HCT116 (cell line): Measurements from ENCODE around the gene DGAT2. TPM values are rescaled to one million over a fixed set of nuclear protein-coding genes. Genes with fewer than 3 reads are reported as not detected.

Source experiments
- ATAC-seq: fragments of 200-7000 bp; cut with Tn5 transposase; 2 replicates; pipeline ENCODE4 v1.9.1; 2020; ENCODE audit warnings: mild to moderate bottlenecking, moderate library complexity
- BruUV-seq: library from RNA; stranded (reverse); fragments of 400-500 nt; replicated peaks from 2 replicates; lab custom pipeline; 2021; lab: Mats Ljungman, UMichigan
- CTCF ChIA-PET: fragments of 300-600 bp; sonication (Branson Sonifier 250); formaldehyde crosslinking; loops from one replicate; lab custom pipeline; 2021; ENCODE audit warnings: antibody characterized with exemption; lab: Charles Lee
- POLR2A ChIA-PET: fragments of 300-600, 350-600 bp; sonication (Branson Sonifier 250); formaldehyde crosslinking; loops from one replicate; lab custom pipeline; 2021; ENCODE audit warnings: antibody characterized with exemption; lab: Charles Lee
- RAD21 ChIA-PET, 2 experiments: fragments of 300-600 bp; sonication (Branson Sonifier 250); formaldehyde crosslinking; loops; one replicate each; lab custom pipeline; 2023; ENCODE audit warnings: low total read pairs in 2 of 2; ENCODE audit not compliant: uncharacterized antibody in 2 of 2, unreplicated experiment in 2 of 2, low non-redundant PET in 1 of 2; lab: Charles Lee
- DNase-seq: peaks from one replicate; pipeline ENCODE4 v3.0.0-alpha.2; 2010; ENCODE audit warnings: low read depth, low spot score
- H2AFZ ChIP-seq: fragments of 200-600 bp; shearing (Covaris generic), sonication (generic); 2 replicates; pipeline ENCODE4 v1.6.1; 2017; ENCODE audit warnings: low read depth, mixed run types, mixed read lengths, antibody characterized with exemption, low read length; ENCODE audit not compliant: poor library complexity, severe bottlenecking
- H3K27ac ChIP-seq: 2 replicates; pipeline ENCODE4 v1.5.1; 2012; ENCODE audit warnings: low read depth, low read length
- H3K27me3 ChIP-seq: fragments of 200-600 bp; sonication (generic); 2 replicates; pipeline ENCODE4 v1.6.1; 2016; ENCODE audit warnings: mixed run types, low read length, mixed read lengths; ENCODE audit not compliant: insufficient read depth
- H3K36me3 ChIP-seq, 2 experiments: fragments of 200-500 bp in 1 of 2; fragments of 200-600 bp in 1 of 2; sonication (Bioruptor generic) in 1 of 2; sonication (generic) in 1 of 2; 2 replicates each; pipeline versions ENCODE4 v1.5.1 to v1.6.1; 2014 to 2016; ENCODE audit warnings: low read length in 2 of 2, inconsistent platforms in 1 of 2, mixed read lengths in 1 of 2, mixed run types in 1 of 2; ENCODE audit not compliant: insufficient read depth in 2 of 2, control insufficient read depth in 1 of 2
- H3K4me1 ChIP-seq, 2 experiments: fragments of 200-600 bp in 1 of 2; sonication (generic) in 1 of 2; 2 replicates each; pipeline versions ENCODE4 v1.5.1 to v1.6.1; 2012 to 2017; ENCODE audit warnings: low read length in 2 of 2, inconsistent platforms in 1 of 2, mild to moderate bottlenecking in 1 of 2, mixed read lengths in 1 of 2, mixed run types in 1 of 2, moderate library complexity in 1 of 2; ENCODE audit not compliant: insufficient read depth in 2 of 2, control insufficient read depth in 1 of 2
- H3K4me2 ChIP-seq: fragments of 200-600 bp; sonication (generic); 2 replicates; pipeline ENCODE4 v1.6.1; 2017; ENCODE audit warnings: mixed run types, low read length, mixed read lengths
- H3K4me3 ChIP-seq, 2 experiments: fragments of 200-600 bp in 1 of 2; sonication (generic) in 1 of 2; replicated peaks in 1 of 2; 2 replicates each; pipeline ENCODE4 v1.5.1; 2011 to 2016; ENCODE audit warnings: low read length in 2 of 2, control low read depth in 1 of 2, low read depth in 1 of 2, mild to moderate bottlenecking in 1 of 2, mixed read lengths in 1 of 2, mixed run types in 1 of 2
- H3K79me2 ChIP-seq: fragments of 200-600 bp; sonication (generic); 2 replicates; pipeline ENCODE4 v1.6.1; 2017; ENCODE audit warnings: mild to moderate bottlenecking, mixed run types, low read length, moderate library complexity, mixed read lengths; ENCODE audit not compliant: insufficient read depth
- H3K9ac ChIP-seq: fragments of 200-600 bp; sonication (generic); 2 replicates; pipeline ENCODE4 v1.6.1; 2016; ENCODE audit warnings: low read length, mixed read lengths
- H3K9me2 ChIP-seq: fragments of 200-600 bp; sonication (generic), shearing (Covaris generic); 2 replicates; pipeline ENCODE4 v1.6.1; 2017; ENCODE audit warnings: mixed run types, mild to moderate bottlenecking, moderate library complexity; ENCODE audit not compliant: insufficient read depth
- H3K9me3 ChIP-seq, 2 experiments: fragments of 200-500 bp in 1 of 2; fragments of 200-600 bp in 1 of 2; sonication (Bioruptor generic) in 1 of 2; sonication (generic) in 1 of 2; 2 replicates each; pipeline ENCODE4 v1.6.1; 2014 to 2017; ENCODE audit warnings: low read length in 2 of 2, mixed read lengths in 2 of 2, inconsistent platforms in 1 of 2, low read depth in 1 of 2, mild to moderate bottlenecking in 1 of 2, mixed run types in 1 of 2, moderate library complexity in 1 of 2; ENCODE audit not compliant: control insufficient read depth in 1 of 2, insufficient read depth in 1 of 2
- H4K20me1 ChIP-seq: fragments of 200-600 bp; sonication (generic), shearing (Covaris generic); 2 replicates; pipeline ENCODE4 v1.6.1; 2017; ENCODE audit warnings: mixed run types, mild to moderate bottlenecking, moderate library complexity; ENCODE audit not compliant: insufficient read depth
- CTCF ChIP-seq, 3 experiments: fragments of 200-600 bp in 1 of 3; sonication (generic) in 1 of 3; IDR thresholded peaks in 2 of 3; conservative IDR thresholded peaks in 1 of 3; 2 replicates each; pipeline ENCODE4 v1.5.1; 2012 to 2017; ENCODE audit warnings: low read depth in 2 of 3, low read length in 2 of 3, antibody characterized with exemption in 1 of 3, borderline replicate concordance in 1 of 3, control low read depth in 1 of 3, mild to moderate bottlenecking in 1 of 3, mixed read lengths in 1 of 3, mixed run types in 1 of 3, moderate library complexity in 1 of 3; ENCODE audit not compliant: insufficient read depth in 1 of 3
- EZH2phosphoT487 ChIP-seq: fragments of 200-600 bp; IDR thresholded peaks from 2 replicates; pipeline ENCODE4 v1.6.1; 2018; ENCODE audit warnings: antibody characterized with exemption, borderline replicate concordance
- REST ChIP-seq: IDR thresholded peaks from 2 replicates; pipeline ENCODE4 v1.6.1; 2012; ENCODE audit warnings: low read depth
- SP1 ChIP-seq: IDR thresholded peaks from 2 replicates; pipeline ENCODE4 v1.6.1; 2012; ENCODE audit warnings: low read depth
- ZFX ChIP-seq: fragments of 450-650 bp; IDR thresholded peaks from 2 replicates; pipeline ENCODE4 v1.6.1; 2017
- intact Hi-C: fragments of 100-400 bp; cut with micrococcal nuclease; formaldehyde crosslinking; loops from 2 replicates; pipeline ENCODE4 v1.10.0; 2022
- total RNA-seq: library from RNA; stranded (reverse); gene quantifications from one replicate; pipeline ENCODE4 v1.2.1, GENCODE V29; 2021; ENCODE audit not compliant: unreplicated experiment

Gene DGAT2
- total RNA-seq, 1 experiment from 2014 or later, result 2.4 TPM

GRCh38 chr11:75763846-75764245 is 4.7 kb upstream of the DGAT2 start (continued):
- TF ChIP-seq CTCF (IDR thresholded peaks at IDR 0.05 in 2 of 3, conservative IDR thresholded peaks at IDR 0.05 in 1 of 3; ENCODE audit: borderline replicate concordance in 1 of 3, insufficient read depth in 1 of 3, low read depth in 2 of 3, low read length in 2 of 3) (no peak), SP1 (no peak), REST (no peak), ZFX (no peak)

GRCh38 chr11:75765116-75765515 is 3.5 kb upstream of the DGAT2 start:
- ChIA-PET POLR2A (no interaction called here), CTCF (no interaction called here), RAD21 (no interaction called here)
- H3K79me2 ChIP-seq, result no peaks in the 10 kb centered on the region
- H3K27me3 ChIP-seq, result peaks cover 6% of the 10 kb centered on the region; the same call in 1 of the 2 replicates
- TF ChIP-seq EZH2phosphoT487, result no peak
- peaks cover 9 to 17% of the 10 kb centered on the region in 2 experiments for H3K4me1 ChIP-seq
- ATAC-seq (no peak), DNase-seq (no peak)
- intact Hi-C loops, result no loop called here
- no peaks in the 10 kb centered on the region for H3K36me3 ChIP-seq
- no peak overlapping the region for H3K27ac ChIP-seq
- no peaks in the 10 kb centered on the region for H3K9me3 ChIP-seq
- H3K9me2 ChIP-seq, result no peaks in the 10 kb centered on the region
- no peak overlapping the region for H3K9ac ChIP-seq
- BruUV-seq, result no TSS peak
- no peak overlapping the region for H2AFZ ChIP-seq
- no peak overlapping the region for H3K4me3 ChIP-seq
- no peaks in the 10 kb centered on the region for H4K20me1 ChIP-seq
- H3K4me2 ChIP-seq, result no peak overlapping the region
